DMS153 (cell line): ENCODE measurements around the gene TEDC1.

Source experiments
- DNase-seq: peaks from one replicate; lab custom pipeline; 2025; lab: John Stamatoyannopoulos, UW

TEDC1 gene

GRCh38 chr14:105456736-105457617 lies 34.1 kb upstream of the TEDC1 start:
- DNase-seq: no peak

GRCh38 chr14:105458010-105458409 lies 33.0 kb upstream of the TEDC1 start:
- no peak for DNase-seq

- no peak for DNase-seq
These were observed 32.5 kb upstream of the TEDC1 start for GRCh38 chr14:105458571-105458970.

GRCh38 chr14:105460116-105460515 lies 30.9 kb upstream of the TEDC1 start:
- DNase-seq: no peak

- DNase-seq: no peak
These were observed 30.4 kb upstream of the TEDC1 start for GRCh38 chr14:105460616-105461015.

GRCh38 chr14:105461903-105462302 lies 29.1 kb upstream of the TEDC1 start:
- no peak for DNase-seq

GRCh38 chr14:105464501-105464900 lies 26.5 kb upstream of the TEDC1 start:
- DNase-seq: no peak

- DNase-seq: no peak
These were observed 25.6 kb upstream of the TEDC1 start for GRCh38 chr14:105465209-105466031.

- no peak for DNase-seq
These were observed 24.4 kb upstream of the TEDC1 start for GRCh38 chr14:105466531-105467248.

GRCh38 chr14:105467249-105467941 lies 23.7 kb upstream of the TEDC1 start:
- no peak for DNase-seq

GRCh38 chr14:105467942-105468471 lies 23.0 kb upstream of the TEDC1 start:
- no peak for DNase-seq

GRCh38 chr14:105468621-105469241 lies 22.3 kb upstream of the TEDC1 start:
- DNase-seq: no peak

GRCh38 chr14:105469456-105470349 lies 21.3 kb upstream of the TEDC1 start:
- no peak for DNase-seq

GRCh38 chr14:105470350-105471296 lies 20.4 kb upstream of the TEDC1 start:
- no peak for DNase-seq

- DNase-seq: no peak
These were observed 19.7 kb upstream of the TEDC1 start for GRCh38 chr14:105471297-105471821.

GRCh38 chr14:105471823-105472485 lies 19.1 kb upstream of the TEDC1 start:
- no peak for DNase-seq

- no peak for DNase-seq
These were observed 18.5 kb upstream of the TEDC1 start for GRCh38 chr14:105472486-105472991.
